ENCODE data around the gene KLHL33. TPM values are rescaled to one million over a fixed set of nuclear protein-coding genes. Genes with fewer than 3 reads are reported as not detected.

Gene KLHL33
- 0.09 TPM for polyA plus RNA-seq (2012; ENCODE audit: low read depth, missing spikeins)

- DNase-seq (ENCODE audit: insufficient read length, low spot score), result no peak
- no peak for TF ChIP-seq POLR2AphosphoS5 (IDR thresholded peaks at IDR 0.05; ENCODE audit: low read depth, low read length)
- TF ChIP-seq POLR2A (IDR thresholded peaks at IDR 0.05; ENCODE audit: low read depth, low read length), result no peak
- TF ChIP-seq POU2F2 (IDR thresholded peaks at IDR 0.05; ENCODE audit: low read depth, low read length), result no peak
- FAIRE-seq, result no peak
These were observed at the start of gene KLHL33 for GRCh38 chr14:20435582-20436362. KLHL33 (minus strand) TSS chr14:20436166; CDS start chr14:20435811, 355 bp downstream.

GRCh38 chr14:20482382-20482781 is 46.4 kb upstream of the KLHL33 start:
- TF ChIP-seq POLR2AphosphoS5 (IDR thresholded peaks at IDR 0.05; ENCODE audit: low read depth, low read length) (no peak), POU2F2 (IDR thresholded peaks at IDR 0.05; ENCODE audit: low read depth, low read length) (no peak), PAX5 (IDR thresholded peaks at IDR 0.05; ENCODE audit: insufficient read depth, low read length, severe bottlenecking) (no peak), POLR2A (IDR thresholded peaks at IDR 0.05; ENCODE audit: low read depth, low read length) (no peak), SPI1 (IDR thresholded peaks at IDR 0.05; ENCODE audit: low read depth, low read length) (no peak), TAF1 (IDR thresholded peaks at IDR 0.05; ENCODE audit: low read depth, low read length) (no peak)
- DNase-seq (ENCODE audit: insufficient read length, low spot score) (no peak), FAIRE-seq (no peak)

- TF ChIP-seq POLR2AphosphoS5 (IDR thresholded peaks at IDR 0.05; ENCODE audit: low read depth, low read length), result no peak
- FAIRE-seq, result no peak
- DNase-seq (ENCODE audit: insufficient read length, low spot score), result no peak
These were observed 42.9 kb upstream of the KLHL33 start for GRCh38 chr14:20478894-20479293.

- FAIRE-seq, result no peak
- peak; percentile 59 for TF ChIP-seq SPI1 (IDR thresholded peaks at IDR 0.05; ENCODE audit: low read depth, low read length)
- TF ChIP-seq POU2F2 (IDR thresholded peaks at IDR 0.05; ENCODE audit: low read depth, low read length), result no peak
These were observed 41.4 kb upstream of the KLHL33 start for GRCh38 chr14:20477211-20477876.

GRCh38 chr14:20476776-20477175 is 40.8 kb upstream of the KLHL33 start:
- no peak for TF ChIP-seq POLR2A (IDR thresholded peaks at IDR 0.05; ENCODE audit: low read depth, low read length)
- no peak for TF ChIP-seq TAF1 (IDR thresholded peaks at IDR 0.05; ENCODE audit: low read depth, low read length)
- no peak for TF ChIP-seq PAX5 (IDR thresholded peaks at IDR 0.05; ENCODE audit: insufficient read depth, low read length, severe bottlenecking)
- no peak for TF ChIP-seq POLR2AphosphoS5 (IDR thresholded peaks at IDR 0.05; ENCODE audit: low read depth, low read length)
- TF ChIP-seq SPI1 (IDR thresholded peaks at IDR 0.05; ENCODE audit: low read depth, low read length), result no peak
- no peak for TF ChIP-seq POU2F2 (IDR thresholded peaks at IDR 0.05; ENCODE audit: low read depth, low read length)
- no peak for FAIRE-seq
- no peak for DNase-seq (ENCODE audit: insufficient read length, low spot score)

More at GRCh38 chr14:20477211-20477876, 41.4 kb upstream of the KLHL33 start:
- DNase-seq (ENCODE audit: insufficient read length, low spot score), result no peak

- no peak for TF ChIP-seq POLR2AphosphoS5 (IDR thresholded peaks at IDR 0.05; ENCODE audit: low read depth, low read length)
- TF ChIP-seq TAF1 (IDR thresholded peaks at IDR 0.05; ENCODE audit: low read depth, low read length), result no peak
- no peak for TF ChIP-seq POLR2A (IDR thresholded peaks at IDR 0.05; ENCODE audit: low read depth, low read length)
- TF ChIP-seq PAX5 (IDR thresholded peaks at IDR 0.05; ENCODE audit: insufficient read depth, low read length, severe bottlenecking), result no peak
- no peak for TF ChIP-seq SPI1 (IDR thresholded peaks at IDR 0.05; ENCODE audit: low read depth, low read length)
- TF ChIP-seq POU2F2 (IDR thresholded peaks at IDR 0.05; ENCODE audit: low read depth, low read length), result no peak
- FAIRE-seq, result no peak
These were observed 36.7 kb upstream of the KLHL33 start for GRCh38 chr14:20472536-20473169.

GRCh38 chr14:20470603-20470901 is 34.6 kb upstream of the KLHL33 start:
- TF ChIP-seq POLR2AphosphoS5 (IDR thresholded peaks at IDR 0.05; ENCODE audit: low read depth, low read length), result no peak
- no peak for DNase-seq (ENCODE audit: insufficient read length, low spot score)
- FAIRE-seq, result no peak

More at GRCh38 chr14:20472536-20473169, 36.7 kb upstream of the KLHL33 start:
- DNase-seq (ENCODE audit: insufficient read length, low spot score), result no peak

- TF ChIP-seq POLR2AphosphoS5 (IDR thresholded peaks at IDR 0.05; ENCODE audit: low read depth, low read length) (no peak), PAX5 (IDR thresholded peaks at IDR 0.05; ENCODE audit: insufficient read depth, low read length, severe bottlenecking) (no peak), SPI1 (IDR thresholded peaks at IDR 0.05; ENCODE audit: low read depth, low read length) (peak; percentile 83)
- FAIRE-seq, result peak; percentile 55
- DNase-seq (ENCODE audit: insufficient read length, low spot score), result peak; percentile 34
These were observed 34.1 kb upstream of the KLHL33 start for GRCh38 chr14:20469890-20470602.

- FAIRE-seq, result peak; percentile 94
- peak; percentile 91 for DNase-seq (ENCODE audit: insufficient read length, low spot score)
- no peak for TF ChIP-seq PAX5 (IDR thresholded peaks at IDR 0.05; ENCODE audit: insufficient read depth, low read length, severe bottlenecking)
- TF ChIP-seq POU2F2 (IDR thresholded peaks at IDR 0.05; ENCODE audit: low read depth, low read length), result peak; percentile 90
- TF ChIP-seq TAF1 (IDR thresholded peaks at IDR 0.05; ENCODE audit: low read depth, low read length), result peak; percentile 96
- TF ChIP-seq POLR2AphosphoS5 (IDR thresholded peaks at IDR 0.05; ENCODE audit: low read depth, low read length), result peak; percentile 99
- TF ChIP-seq POLR2A (IDR thresholded peaks at IDR 0.05; ENCODE audit: low read depth, low read length), result peak; percentile 99
These were observed 33.4 kb upstream of the KLHL33 start, which contains the start of gene PNP for GRCh38 chr14:20469242-20469889. PNP (plus strand) TSS chr14:20469406; CDS start chr14:20469525, 119 bp downstream.

All from GM12891 (cell line).